Myometrial cell (primary cell): Measurements from ENCODE around the gene PHYKPL. TPM values are rescaled to one million over a fixed set of nuclear protein-coding genes. Genes with fewer than 3 reads are reported as not detected.

Experiments
- total RNA-seq: library from RNA; depleted of rRNA; stranded (reverse); fragments of >200 nt; gene quantifications from 2 replicates; pipeline ENCODE4 v1.2.3, GENCODE V29; 2015

PHYKPL gene
- total RNA-seq: 22.2 and 33.7 TPM in 2 replicates

DNA sequence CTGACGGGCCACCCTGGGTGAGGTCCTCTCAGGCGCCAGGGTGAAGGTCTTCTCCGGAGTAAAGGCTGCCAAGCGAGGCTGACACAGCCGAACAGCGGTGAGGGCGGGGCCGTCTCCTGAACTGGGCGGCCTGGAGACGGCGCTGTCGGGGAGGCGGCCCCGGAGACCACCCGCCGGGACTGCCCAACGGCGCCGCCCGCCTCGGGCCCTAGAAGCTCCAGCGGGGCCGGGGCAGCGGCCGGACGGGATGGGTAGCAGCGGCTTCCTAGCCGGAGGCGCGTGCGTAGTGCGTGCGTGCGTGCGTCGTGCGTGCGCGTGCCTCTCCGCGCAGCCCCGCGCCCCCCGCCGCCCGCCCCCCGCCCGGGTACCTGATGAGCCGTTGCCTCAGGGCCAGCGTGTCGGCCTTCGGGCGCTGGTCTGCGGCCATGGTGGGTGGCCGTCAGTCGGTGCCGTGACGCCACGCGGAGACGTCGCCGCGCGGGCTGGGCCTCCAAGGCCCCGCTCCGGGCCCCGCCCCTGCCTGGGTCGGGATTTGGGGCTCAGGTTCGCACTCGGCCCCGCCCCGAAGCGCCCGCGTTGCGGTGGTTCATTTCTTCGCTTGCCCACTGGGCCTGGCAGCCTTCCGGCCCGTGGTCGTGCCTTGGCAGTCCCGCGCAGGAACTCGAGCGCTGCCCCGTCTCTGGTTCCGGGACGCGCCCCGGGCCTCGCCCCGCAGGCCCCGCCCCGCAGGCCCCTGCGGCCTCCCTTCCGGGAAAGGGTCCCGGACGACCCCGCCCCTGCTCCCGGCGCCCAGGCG lies at the start of gene PHYKPL:
Gene PHYKPL (minus strand): TSS at position 679 of the 796 bp plus-strand sequence. CDS start 252 bp downstream, at position 427.

DNA sequence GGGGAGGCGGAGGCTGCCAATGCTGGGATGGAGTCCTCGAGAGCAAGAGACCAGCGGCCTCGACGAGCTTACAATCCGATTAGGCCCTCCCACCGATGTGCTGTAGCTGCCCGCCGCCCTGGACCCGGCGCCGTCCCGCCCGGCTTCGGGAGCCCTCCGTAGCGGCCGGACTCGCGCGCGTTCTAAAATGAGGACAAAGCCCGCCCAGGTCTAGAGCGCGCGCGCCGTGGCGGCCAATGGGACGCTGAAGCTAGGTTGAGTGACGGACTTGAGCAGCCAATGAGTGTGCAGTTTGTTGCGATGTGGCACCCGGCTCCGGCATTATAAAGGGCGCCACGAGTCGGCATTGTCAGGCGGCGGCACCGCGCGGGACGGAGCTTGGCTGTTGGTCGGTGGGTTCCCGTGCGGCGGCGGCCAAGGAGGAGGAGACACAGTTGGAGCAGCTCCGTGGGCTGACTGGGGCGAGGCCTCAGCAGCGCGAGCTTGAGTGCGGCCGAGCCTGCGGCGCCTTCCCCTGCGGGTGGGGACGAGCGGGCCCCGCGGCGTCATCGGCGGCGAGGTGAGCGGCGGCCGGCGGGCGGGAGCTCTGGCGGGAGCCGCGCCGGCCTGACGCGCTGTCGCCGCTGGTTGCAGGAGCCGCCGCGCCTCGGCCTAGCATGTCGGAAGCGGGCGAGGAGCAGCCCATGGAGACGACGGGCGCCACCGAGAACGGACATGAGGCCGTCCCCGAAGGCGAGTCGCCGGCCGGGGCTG lies 28.2 kb downstream of the PHYKPL start, which contains the start of gene HNRNPAB:
Gene HNRNPAB (plus strand): TSS at position 352 of the 753 bp plus-strand sequence. CDS start 305 bp downstream, at position 657.

DNA sequence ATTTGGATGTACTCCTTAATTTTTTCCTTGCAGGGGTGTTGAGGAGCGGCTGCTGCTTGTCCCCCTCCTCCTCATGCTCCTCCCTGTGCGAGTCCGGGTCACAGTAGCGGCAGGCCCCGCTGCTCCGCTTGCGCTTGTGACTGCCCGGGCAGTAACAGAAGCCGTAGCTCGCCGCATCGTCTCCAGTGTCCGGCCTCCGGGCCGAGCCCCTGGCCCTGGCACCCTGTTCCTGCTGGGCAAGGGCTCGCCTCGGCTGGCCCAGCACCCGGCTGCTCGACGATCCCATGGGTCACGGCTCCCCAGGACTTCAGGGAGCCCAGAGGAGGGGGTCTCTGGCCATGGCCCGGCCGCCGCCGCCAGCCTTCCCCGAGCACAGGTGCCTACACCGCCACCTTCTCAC lies 45.6 kb downstream of the PHYKPL start, which contains the start of gene GMCL2:
Gene GMCL2 (minus strand): TSS at position 358 of the 400 bp plus-strand sequence. CDS start 72 bp downstream, at position 286.

Other genes starting within 250 kb of the PHYKPL start
- gene PROP1, start 236.6 kb downstream of the PHYKPL start, total RNA-seq: not detected in 2 replicates
- gene N4BP3, start 119.3 kb downstream of the PHYKPL start, total RNA-seq: 0.29 and 0.89 TPM in 2 replicates
- 12.1 and 24.8 TPM in 2 replicates for gene RMND5B, start 101.8 kb downstream of the PHYKPL start, total RNA-seq
- gene NHP2, start 78.9 kb downstream of the PHYKPL start, total RNA-seq: 579 and 610 TPM in 2 replicates
- not detected in 2 replicates for gene GMCL2, start 45.4 kb downstream of the PHYKPL start, total RNA-seq
- gene HNRNPAB, start 28.3 kb downstream of the PHYKPL start, total RNA-seq: 99.1 and 102 TPM in 2 replicates